SK-N-MC (cell line): ENCODE measurements around the gene UTP4.
"Not testable (repeated sequence)": the region's sequence is repeated elsewhere in the genome, so short reads cannot be mapped to it uniquely, and the experiment has no call there.

Source experiments
- DNase-seq: peaks from one replicate; pipeline ENCODE4 v3.0.0-alpha.2; 2011; ENCODE audit warnings: low read depth, low spot score
- H3K27ac ChIP-seq: fragments of 200-600 bp; sonication (generic); 2 replicates; pipeline ENCODE4 v1.5.1; 2016; ENCODE audit warnings: mixed run types
- H3K36me3 ChIP-seq: fragments of 200-600 bp; sonication (generic); 2 replicates; pipeline ENCODE4 v1.6.1; 2017; ENCODE audit warnings: antibody characterized with exemption, low read length, mixed read lengths; ENCODE audit not compliant: insufficient read depth
- H3K4me3 ChIP-seq: fragments of 200-600 bp; sonication (generic); 2 replicates; pipeline ENCODE4 v1.5.1; 2016
- H3K9ac ChIP-seq: fragments of 200-600 bp; sonication (generic); 2 replicates; pipeline ENCODE4 v1.8.0; 2017; ENCODE audit warnings: mixed run types, mixed read lengths; ENCODE audit not compliant: insufficient read length
- H3K9me3 ChIP-seq: fragments of 200-600 bp; sonication (generic); 2 replicates; pipeline ENCODE4 v1.6.1; 2017; ENCODE audit warnings: low read depth, mild to moderate bottlenecking, antibody characterized with exemption, low read length, moderate library complexity, mixed read lengths
- EZH2 ChIP-seq: fragments of 200-600 bp; sonication (generic); IDR thresholded peaks from one replicate; pipeline ENCODE4 v1.6.1; 2017; ENCODE audit warnings: antibody characterized with exemption
- FOXP2 ChIP-seq: optimal IDR thresholded peaks from 2 replicates; pipeline ENCODE3; 2011; ENCODE audit warnings: mild to moderate bottlenecking, moderate library complexity; ENCODE audit not compliant: insufficient read depth; ENCODE audit errors: extremely low read length, control extremely low read depth
- POLR2AphosphoS5 ChIP-seq: IDR thresholded peaks from 2 replicates; pipeline ENCODE4 v1.6.1; 2012; ENCODE audit warnings: mild to moderate bottlenecking, low read depth, low read length, borderline replicate concordance

The UTP4 gene

DNA sequence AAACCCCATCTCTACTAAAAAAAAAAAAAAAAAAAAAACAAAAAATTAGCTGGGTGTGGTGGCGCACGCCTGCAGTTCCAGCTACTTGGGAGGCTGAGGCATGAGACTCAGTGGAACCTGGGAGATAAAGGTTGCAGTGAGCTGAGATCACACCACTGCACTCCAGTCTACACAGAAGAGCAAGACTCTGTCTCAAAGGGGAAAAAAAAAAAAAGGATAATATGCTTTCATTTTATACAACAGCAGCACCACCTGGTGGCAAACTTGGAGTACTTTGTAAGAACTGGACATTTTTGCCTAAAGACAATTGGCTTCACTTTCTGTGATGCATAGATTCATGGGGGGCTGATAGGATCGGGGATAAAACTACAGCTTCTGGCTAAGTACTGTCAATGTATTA, 8.5 kb upstream of the UTP4 start:
- peak; percentile 16 for DNase-seq
- Histone ChIP-seq H3K36me3 (peaks cover 23% of the 10 kb centered on the region; the same call in 1 of the 2 replicates), H3K27ac (no peak overlapping the region), H3K9ac (no peak overlapping the region), H3K4me3 (no peak overlapping the region), H3K9me3 (no peaks in the 10 kb centered on the region)
- TF ChIP-seq EZH2 (no peak), POLR2AphosphoS5 (no peak), FOXP2 (no peak)

DNA sequence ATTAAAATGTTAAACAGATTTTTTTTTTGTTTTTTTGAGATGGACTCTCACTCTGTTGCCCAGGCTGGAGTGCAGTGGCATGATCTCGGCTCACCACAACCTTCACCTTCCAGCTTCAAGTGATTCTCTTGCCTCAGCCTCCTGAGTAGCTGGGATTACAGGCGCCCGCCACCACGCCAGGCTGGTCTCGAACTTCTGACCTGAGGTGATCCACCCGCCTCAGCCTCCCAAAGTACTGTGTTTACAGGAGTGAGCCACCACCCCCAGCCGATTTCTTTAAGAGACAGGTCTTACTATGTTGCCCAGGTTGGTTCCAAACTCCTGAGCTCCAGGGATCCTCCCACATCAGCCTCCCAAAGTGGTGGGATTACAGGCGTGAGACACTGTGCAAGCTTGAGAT, 8.0 kb upstream of the UTP4 start:
- not testable (repeated sequence) for H3K27ac ChIP-seq, H3K4me3 ChIP-seq, H3K9me3 ChIP-seq, DNase-seq, H3K9ac ChIP-seq
- H3K36me3 ChIP-seq: peaks cover 22% of the 10 kb centered on the region; the same call in 1 of the 2 replicates

DNA sequence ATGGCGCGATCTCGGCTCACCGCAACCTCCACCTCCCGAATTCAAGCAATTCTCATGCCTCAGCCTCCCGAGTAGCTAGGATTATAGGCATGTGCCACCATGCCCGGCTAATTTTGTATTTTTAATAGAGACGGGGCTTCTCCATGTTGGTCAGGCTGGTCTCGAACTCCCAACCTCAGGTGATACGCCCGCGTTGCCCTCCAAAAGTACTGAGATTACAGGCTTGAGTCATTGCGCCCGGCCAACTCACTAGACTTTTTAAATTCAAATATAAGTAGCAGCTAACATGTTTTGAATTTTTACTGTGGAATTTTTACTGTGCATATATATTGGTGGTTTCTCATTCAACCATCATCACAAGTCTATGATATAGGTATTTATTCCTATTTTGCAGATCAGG, 7.5 kb upstream of the UTP4 start:
- not testable (repeated sequence) for H3K27ac ChIP-seq, H3K9ac ChIP-seq, DNase-seq, H3K9me3 ChIP-seq, H3K4me3 ChIP-seq
- peaks cover 17% of the 10 kb centered on the region; the same call in 1 of the 2 replicates for H3K36me3 ChIP-seq

DNA sequence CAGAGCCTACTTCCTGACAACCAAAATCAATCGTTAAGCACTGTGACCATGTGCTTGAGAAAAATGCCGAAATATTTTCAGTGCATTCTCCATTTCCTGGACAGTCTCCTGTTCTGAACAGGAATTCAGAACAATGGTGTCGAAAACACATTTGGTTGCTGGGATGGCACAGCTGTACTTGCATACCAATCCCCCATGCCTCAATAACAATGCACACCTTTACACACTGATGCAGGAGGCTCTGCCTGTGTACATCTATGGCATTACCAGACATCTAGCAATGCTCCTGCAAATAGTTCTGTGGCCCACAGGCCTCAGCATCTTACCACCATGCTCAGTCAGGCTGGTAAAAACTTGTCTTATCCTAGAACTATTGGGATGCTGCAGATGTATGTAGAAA, 6.2 kb upstream of the UTP4 start:
- TF ChIP-seq POLR2AphosphoS5: no peak
- no peak for TF ChIP-seq FOXP2
- TF ChIP-seq EZH2: no peak
- Histone ChIP-seq H3K9me3 (no peaks in the 10 kb centered on the region), H3K27ac (no peak overlapping the region), H3K4me3 (no peak overlapping the region), H3K36me3 (peaks cover 5% of the 10 kb centered on the region; the same call in 1 of the 2 replicates), H3K9ac (no peak overlapping the region)
- no peak for DNase-seq

DNA sequence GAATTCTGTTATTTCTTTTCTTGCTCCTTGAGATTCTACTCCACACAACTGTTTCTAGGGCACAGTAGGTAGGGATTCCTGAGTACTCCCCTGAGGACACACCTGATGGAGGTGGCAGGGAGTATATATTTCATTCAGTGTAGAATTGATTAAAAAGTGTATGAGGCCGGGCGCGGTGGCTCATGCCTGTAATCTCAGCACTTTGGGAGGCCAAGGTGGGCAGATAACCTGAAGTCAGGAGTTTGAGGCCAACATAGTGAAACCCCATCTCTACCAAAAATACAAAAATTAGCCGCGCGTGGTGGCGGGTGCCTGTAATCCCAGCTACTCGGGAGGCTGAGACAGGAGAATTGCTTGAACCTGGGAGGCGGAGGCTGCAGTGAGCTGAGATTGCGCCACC, 5.6 kb upstream of the UTP4 start:
- H3K27ac ChIP-seq, H3K36me3 ChIP-seq, H3K4me3 ChIP-seq, H3K9me3 ChIP-seq, DNase-seq, H3K9ac ChIP-seq: not testable (repeated sequence)

DNA sequence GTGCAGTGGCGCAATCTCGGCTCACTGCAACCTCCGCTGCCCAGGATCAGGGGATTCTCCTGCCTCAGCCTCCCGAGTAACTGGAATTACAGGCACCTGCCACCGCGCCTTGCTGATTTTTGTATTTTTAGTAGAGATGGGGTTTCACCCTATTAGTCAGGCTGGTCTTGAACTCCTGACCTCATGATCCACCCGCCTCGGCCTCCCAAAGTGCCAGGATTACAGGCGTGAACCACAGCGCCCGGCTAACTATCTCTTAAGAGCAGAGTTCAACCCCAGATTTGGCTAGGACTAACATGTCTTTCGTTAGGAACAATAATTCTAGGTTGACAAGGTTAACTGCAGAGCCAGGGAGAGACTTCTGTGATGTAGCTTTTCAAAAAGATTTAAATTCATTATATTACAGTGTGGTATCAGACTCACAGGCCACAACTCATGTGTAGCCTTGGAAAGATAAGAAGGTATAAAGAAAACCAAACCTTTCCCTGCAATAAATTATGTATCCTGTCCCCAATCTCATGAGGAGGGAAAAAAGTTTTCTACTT, 4.4 kb upstream of the UTP4 start:
- H3K9ac ChIP-seq: no peak overlapping the region
- no peak overlapping the region for H3K4me3 ChIP-seq
- no peak overlapping the region for H3K27ac ChIP-seq
- DNase-seq: no peak
- H3K9me3 ChIP-seq: no peaks in the 10 kb centered on the region
- TF ChIP-seq FOXP2: no peak
- H3K36me3 ChIP-seq: no peaks in the 10 kb centered on the region; the same call in 1 of the 2 replicates

DNA sequence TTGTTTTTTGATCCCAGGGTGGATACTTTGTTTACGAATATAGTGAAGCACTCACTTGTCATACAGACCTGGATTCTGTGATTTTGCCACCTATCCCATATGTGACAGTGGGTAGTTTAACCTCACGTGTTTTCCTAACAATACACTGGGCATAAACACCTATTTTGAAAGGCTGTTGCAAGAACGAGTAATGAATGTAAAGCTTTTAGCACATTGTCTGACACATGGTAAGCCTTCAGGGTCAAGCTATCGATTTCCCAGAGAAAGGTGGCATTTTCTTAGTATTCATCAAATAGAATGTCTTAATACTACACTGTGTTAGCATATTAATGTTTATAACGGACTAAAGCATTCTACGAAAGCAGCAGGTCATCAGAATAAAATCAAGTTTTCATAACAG, 2.0 kb upstream of the UTP4 start:
- Histone ChIP-seq H3K36me3 (no peaks in the 10 kb centered on the region; the same call in 1 of the 2 replicates), H3K9ac (peak overlapping the region; percentile 20), H3K4me3 (peak overlapping the region; percentile 84; the same call in 1 of the 2 replicates), H3K9me3 (no peaks in the 10 kb centered on the region), H3K27ac (peak overlapping the region; percentile 30; the same call in 1 of the 2 replicates)
- DNase-seq: no peak
- TF ChIP-seq POLR2AphosphoS5 (no peak), EZH2 (no peak), FOXP2 (no peak)

DNA sequence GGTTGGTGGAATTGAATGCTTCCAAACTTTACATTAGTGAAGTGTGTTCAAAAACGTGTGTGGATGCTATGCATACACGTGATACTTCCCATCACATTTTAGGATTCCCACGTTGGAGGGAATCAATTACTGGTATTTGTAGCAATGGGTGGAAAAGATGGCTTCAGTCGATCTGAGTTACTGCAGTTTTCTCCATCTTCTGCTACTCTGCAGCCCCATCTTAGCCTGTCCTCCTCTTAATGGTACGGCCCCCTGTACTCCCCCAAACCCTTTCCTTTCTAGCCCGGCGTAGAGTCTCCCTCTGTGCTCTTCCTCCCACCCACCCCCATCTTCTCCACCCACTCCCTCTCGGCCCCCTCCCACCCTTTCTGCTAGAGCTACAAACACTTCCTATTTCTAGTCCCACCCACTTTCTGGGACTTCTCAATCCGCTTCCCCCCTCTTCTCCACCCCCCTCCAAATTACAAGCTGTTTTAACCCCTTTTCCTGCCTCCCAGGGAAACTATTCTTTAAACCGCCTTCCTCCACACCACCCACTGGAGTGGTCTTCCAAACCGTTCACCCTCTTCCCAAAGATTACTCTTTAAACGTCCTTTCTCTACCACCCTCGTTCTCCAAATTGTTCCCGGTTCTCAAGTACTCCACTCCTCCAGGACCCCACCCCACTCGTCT, 1.1 kb upstream of the UTP4 start:
- no peak for DNase-seq
- Histone ChIP-seq H3K9me3 (no peaks in the 10 kb centered on the region), H3K27ac (peak overlapping the region; percentile 76; the same call in 1 of the 2 replicates), H3K9ac (peak overlapping the region; percentile 89), H3K4me3 (peak overlapping the region; percentile 84), H3K36me3 (no peaks in the 10 kb centered on the region; the same call in 1 of the 2 replicates)
- TF ChIP-seq EZH2: no peak
- TF ChIP-seq POLR2AphosphoS5: no peak
- TF ChIP-seq FOXP2: no peak

DNA sequence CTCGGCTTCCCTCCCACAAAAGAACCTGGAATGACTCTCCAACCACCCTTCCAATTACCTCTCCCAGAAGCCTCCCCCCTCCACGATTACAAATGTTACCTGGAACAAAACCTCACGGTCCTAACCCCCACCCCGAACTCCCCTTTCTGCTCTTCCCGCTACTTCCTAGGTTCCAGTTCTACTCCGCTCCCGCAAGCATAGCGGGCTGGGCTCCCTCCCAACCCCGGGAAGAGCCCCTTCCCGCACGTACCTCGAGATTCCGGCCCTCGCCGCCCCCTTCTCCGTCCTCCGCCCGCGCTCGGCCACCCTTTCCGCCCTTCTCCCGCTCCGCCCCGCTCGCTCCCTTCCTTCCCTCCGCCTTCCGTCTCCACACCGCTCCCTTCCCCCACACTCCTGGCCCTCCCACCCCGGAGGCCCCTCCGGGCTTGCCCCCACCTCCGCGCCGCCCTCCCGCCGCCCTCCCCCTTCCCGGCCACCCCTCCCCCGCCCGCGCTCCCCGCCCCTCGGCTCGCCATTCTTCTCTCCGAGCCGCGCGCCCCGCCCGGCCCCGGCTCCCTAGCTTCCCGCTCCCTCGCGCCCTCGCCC, 518 bp upstream of the UTP4 start:
- 0 out of 2 replicates have a peak, but pooled peaks have one; percentile 39 for TF ChIP-seq POLR2AphosphoS5
- no peak for TF ChIP-seq EZH2
- H3K36me3 ChIP-seq: peaks cover 5% of the 10 kb centered on the region; the same call in 1 of the 2 replicates
- DNase-seq: no peak
- H3K27ac ChIP-seq: peak overlapping the region; percentile 76; the same call in 1 of the 2 replicates
- H3K9me3 ChIP-seq: no peaks in the 10 kb centered on the region
- peak overlapping the region; percentile 84 for H3K4me3 ChIP-seq
- H3K9ac ChIP-seq: peak overlapping the region; percentile 89
